ENCODE results near the gene SCML1. TPM values are rescaled to one million over a fixed set of nuclear protein-coding genes. Genes with fewer than 3 reads are reported as not detected.

Gene SCML1
- total and polyA plus RNA-seq, 2 of the 4 experiments (the other 2 are of a cell fraction) = 4.1 to 12.2 TPM

GRCh38 chrX:17692709-17693346, 44.5 kb upstream of the SCML1 start:
- no peak overlapping the region for H4K5ac ChIP-seq (ENCODE audit: low read depth, low read length)
- H3K56ac ChIP-seq (ENCODE audit: extremely low read depth, insufficient read depth, low read length) = no peak overlapping the region
- H2AFZ ChIP-seq (replicated peaks; ENCODE audit: low read length, poor library complexity) = no peak overlapping the region
- TF ChIP-seq SMC3 (IDR thresholded peaks at IDR 0.05; ENCODE audit: low read depth, low read length) = no peak
- no peak for TF ChIP-seq MXI1 (IDR thresholded peaks at IDR 0.05; ENCODE audit: borderline replicate concordance, low read depth, low read length)
- TF ChIP-seq NFE2L2 (IDR thresholded peaks at IDR 0.05; ENCODE audit: low read depth, low read length) = no peak
- TF ChIP-seq CEBPB (IDR thresholded peaks at IDR 0.05; ENCODE audit: low read depth, low read length) = no peak
- TF ChIP-seq RAD21 (IDR thresholded peaks at IDR 0.05; ENCODE audit: low read length) = no peak
- no peak for TF ChIP-seq ELK1 (IDR thresholded peaks at IDR 0.05; ENCODE audit: borderline replicate concordance, low read depth, low read length)
- H3K23ac ChIP-seq (ENCODE audit: low read depth, low read length) = no peak overlapping the region
- no TSS peak for BruUV-seq (replicated peaks)
- no peaks in the 10 kb centered on the region for H3K9me3 ChIP-seq (ENCODE audit: control insufficient read depth, insufficient read depth, low read length)
- H2AK5ac ChIP-seq (ENCODE audit: low read depth, low read length) = no peak overlapping the region
- no peak overlapping the region for H2BK15ac ChIP-seq (ENCODE audit: low read depth, low read length)
- WGBS, 2 experiments (ENCODE audit: extremely low coverage in 2 of 2, insufficient read length in 1 of 2) = 80% methylated on average over 1 of the region's 5 CpGs; no CpG with 5 or more reads in 1 of the 2 experiments
- H2BK5ac ChIP-seq (ENCODE audit: low read depth, low read length, poor library complexity, severe bottlenecking) = no peak overlapping the region
- in situ Hi-C loops (cut with MboI; ENCODE audit: low sequenced_read_pairs) (loop anchor here (25.0 kb wide), 1 partner anchor 856 kb away; no protein-coding TSS in a partner anchor), intact Hi-C loops (cut with micrococcal nuclease) (no loop called here), dilution Hi-C loops (cut with HindIII; ENCODE audit: low sequenced_read_pairs, unreplicated experiment) (no loop called here)
- no peak overlapping the region for H3K9ac ChIP-seq (ENCODE audit: low read depth, low read length)
- H3K4me3 ChIP-seq (ENCODE audit: insufficient read depth, low read depth, low read length) = no peak overlapping the region
- no peak overlapping the region for H3K27ac ChIP-seq (ENCODE audit: insufficient read depth, low read length)
- H4K8ac ChIP-seq (ENCODE audit: low read depth in 2 of 2, low read length in 2 of 2) = no peak overlapping the region
- DNase-seq = peak; percentile 84
- no peaks in the 10 kb centered on the region; the same call in 1 of the 2 replicates for H3K27me3 ChIP-seq (ENCODE audit: control insufficient read depth, insufficient read depth, low read length)
- no peaks in the 10 kb centered on the region for H3K9me1 ChIP-seq (ENCODE audit: insufficient read depth, low read length)
- CTCF ChIA-PET = no interaction called here
- no peak overlapping the region for H3K18ac ChIP-seq (ENCODE audit: low read depth, low read length)
- H4K20me1 ChIP-seq (ENCODE audit: insufficient read depth, low read length) = no peaks in the 10 kb centered on the region
- H3K36me3 ChIP-seq (ENCODE audit: control insufficient read depth, insufficient read depth, low read length) = no peaks in the 10 kb centered on the region
- no peak overlapping the region for H3K14ac ChIP-seq (replicated peaks; ENCODE audit: low read depth, low read length)
- H3K4ac ChIP-seq (ENCODE audit: low read depth, low read length) = no peak overlapping the region
- H3K79me1 ChIP-seq (ENCODE audit: low read depth in 1 of 2, low read length in 2 of 2) = no peaks in the 10 kb centered on the region
- no peak overlapping the region for H2BK20ac ChIP-seq (ENCODE audit: low read depth, low read length)
- no peak overlapping the region for H2BK120ac ChIP-seq (ENCODE audit: low read depth, low read length)
- no peak overlapping the region for H4K91ac ChIP-seq (ENCODE audit: insufficient read depth, low read depth, low read length)
- H3K4me1 ChIP-seq (ENCODE audit: control insufficient read depth, insufficient read depth, low read length) = no peaks in the 10 kb centered on the region
- H3K4me2 ChIP-seq (ENCODE audit: low read depth, low read length) = no peak overlapping the region
- peak; percentile 52 for ATAC-seq (ENCODE audit: low read depth)
- no peak overlapping the region for H2AK9ac ChIP-seq (replicated peaks; ENCODE audit: low read depth, low read length, poor library complexity)
- POLR2A ChIA-PET (ENCODE audit: unreplicated experiment) = no interaction called here

Data from IMR-90 (cell line).